HepG2 (cell line): ENCODE results near the gene FSCN2. TPM values are rescaled to one million over a fixed set of nuclear protein-coding genes. Genes with fewer than 3 reads are reported as not detected.

Experiments used
- THAP11 ChIP-seq: IDR thresholded peaks from 2 replicates; pipeline ENCODE4 v1.6.1; 2016; ENCODE audit warnings: missing biosample characterization, missing genetic modification reagents
- polyA plus RNA-seq, 8 experiments: library from polyadenylated mRNA; depleted of rRNA in 3 of 8; stranded (reverse) in 7 of 8; unstranded in 1 of 8; fragments of >200 nt; fragmentation: Illumina TruSeq in 4 of 8; extraction: Trizol in 4 of 8; gene quantifications; 2 replicates each; pipeline versions ENCODE4 v1.2.1 to v1.2.3, GENCODE V29; 2011 to 2016; ENCODE audit warnings: low read depth in 4 of 8, missing spikeins in 1 of 8, mixed read lengths in 1 of 8; ENCODE audit not compliant: insufficient read depth in 1 of 8
- total RNA-seq, 5 experiments: library from RNA; depleted of rRNA; stranded (reverse); fragments of >200 nt; fragmentation: Illumina TruSeq; extraction: Trizol; gene quantifications; 2 replicates each; pipeline ENCODE4 v1.2.3, GENCODE V29; 2016; ENCODE audit warnings: low read depth in 1 of 5
- TF ChIP-seq, protein P1 (sequence below): sonication (generic); formaldehyde crosslinking; IDR thresholded peaks from 2 replicates; pipeline ENCODE4 v1.5.1; 2020; ENCODE audit warnings: mild to moderate bottlenecking, missing genetic modification reagents, moderate library complexity
- TF ChIP-seq, protein P2 (sequence below): sonication (generic); formaldehyde crosslinking; IDR thresholded peaks from 2 replicates; pipeline ENCODE4 v1.4.0; 2020; ENCODE audit warnings: missing genetic modification reagents

FSCN2 gene
- total and polyA plus RNA-seq, 2 of the 13 experiments (the other 11 are each of a cell fraction or from before 2014, with no cell fraction given) = 0.09 TPM; not detected in 1

DNA sequence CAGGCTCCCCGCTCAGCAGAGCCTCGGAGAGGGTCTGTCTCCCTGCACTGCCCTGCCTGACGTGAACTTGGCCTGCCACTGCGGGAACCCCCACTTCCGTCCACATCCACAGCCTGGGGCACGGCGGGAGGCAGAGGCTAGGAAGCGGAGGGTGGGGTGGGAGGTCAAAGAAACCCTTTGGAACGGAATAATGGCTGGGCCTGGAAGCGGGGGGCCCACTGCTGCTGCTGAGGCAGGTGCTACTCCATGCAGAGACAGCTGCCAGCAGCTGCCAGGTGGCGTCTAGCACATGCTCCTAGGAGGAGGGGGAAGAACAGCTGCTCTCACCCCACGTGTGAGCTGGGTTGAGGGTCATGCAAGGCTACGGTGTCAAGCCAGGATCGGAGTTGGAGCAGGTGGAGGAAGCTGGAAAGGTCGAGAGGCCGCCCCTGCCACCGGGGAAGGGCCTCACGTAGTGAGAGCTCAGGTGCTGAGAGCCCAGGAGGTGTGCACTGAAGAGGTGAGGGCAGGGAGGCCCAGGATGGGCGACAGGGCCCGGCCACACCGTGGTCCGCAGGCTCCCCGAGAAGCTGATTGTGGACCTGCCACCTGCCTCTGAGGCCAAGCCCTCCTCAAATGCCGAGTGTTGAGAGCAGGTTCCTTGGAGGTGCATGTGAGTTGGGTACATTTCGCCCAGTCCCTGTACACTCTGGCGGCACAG lies 9.8 kb downstream of the FSCN2 start (continued):
- TF ChIP-seq, protein P1, sequence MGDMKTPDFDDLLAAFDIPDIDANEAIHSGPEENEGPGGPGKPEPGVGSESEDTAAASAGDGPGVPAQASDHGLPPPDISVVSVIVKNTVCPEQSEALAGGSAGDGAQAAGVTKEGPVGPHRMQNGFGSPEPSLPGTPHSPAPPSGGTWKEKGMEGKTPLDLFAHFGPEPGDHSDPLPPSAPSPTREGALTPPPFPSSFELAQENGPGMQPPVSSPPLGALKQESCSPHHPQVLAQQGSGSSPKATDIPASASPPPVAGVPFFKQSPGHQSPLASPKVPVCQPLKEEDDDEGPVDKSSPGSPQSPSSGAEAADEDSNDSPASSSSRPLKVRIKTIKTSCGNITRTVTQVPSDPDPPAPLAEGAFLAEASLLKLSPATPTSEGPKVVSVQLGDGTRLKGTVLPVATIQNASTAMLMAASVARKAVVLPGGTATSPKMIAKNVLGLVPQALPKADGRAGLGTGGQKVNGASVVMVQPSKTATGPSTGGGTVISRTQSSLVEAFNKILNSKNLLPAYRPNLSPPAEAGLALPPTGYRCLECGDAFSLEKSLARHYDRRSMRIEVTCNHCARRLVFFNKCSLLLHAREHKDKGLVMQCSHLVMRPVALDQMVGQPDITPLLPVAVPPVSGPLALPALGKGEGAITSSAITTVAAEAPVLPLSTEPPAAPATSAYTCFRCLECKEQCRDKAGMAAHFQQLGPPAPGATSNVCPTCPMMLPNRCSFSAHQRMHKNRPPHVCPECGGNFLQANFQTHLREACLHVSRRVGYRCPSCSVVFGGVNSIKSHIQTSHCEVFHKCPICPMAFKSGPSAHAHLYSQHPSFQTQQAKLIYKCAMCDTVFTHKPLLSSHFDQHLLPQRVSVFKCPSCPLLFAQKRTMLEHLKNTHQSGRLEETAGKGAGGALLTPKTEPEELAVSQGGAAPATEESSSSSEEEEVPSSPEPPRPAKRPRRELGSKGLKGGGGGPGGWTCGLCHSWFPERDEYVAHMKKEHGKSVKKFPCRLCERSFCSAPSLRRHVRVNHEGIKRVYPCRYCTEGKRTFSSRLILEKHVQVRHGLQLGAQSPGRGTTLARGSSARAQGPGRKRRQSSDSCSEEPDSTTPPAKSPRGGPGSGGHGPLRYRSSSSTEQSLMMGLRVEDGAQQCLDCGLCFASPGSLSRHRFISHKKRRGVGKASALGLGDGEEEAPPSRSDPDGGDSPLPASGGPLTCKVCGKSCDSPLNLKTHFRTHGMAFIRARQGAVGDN (CRISPR knock-in tag) = peak; percentile 36; the same call in 1 of the 2 replicates
- TF ChIP-seq, protein P2, sequence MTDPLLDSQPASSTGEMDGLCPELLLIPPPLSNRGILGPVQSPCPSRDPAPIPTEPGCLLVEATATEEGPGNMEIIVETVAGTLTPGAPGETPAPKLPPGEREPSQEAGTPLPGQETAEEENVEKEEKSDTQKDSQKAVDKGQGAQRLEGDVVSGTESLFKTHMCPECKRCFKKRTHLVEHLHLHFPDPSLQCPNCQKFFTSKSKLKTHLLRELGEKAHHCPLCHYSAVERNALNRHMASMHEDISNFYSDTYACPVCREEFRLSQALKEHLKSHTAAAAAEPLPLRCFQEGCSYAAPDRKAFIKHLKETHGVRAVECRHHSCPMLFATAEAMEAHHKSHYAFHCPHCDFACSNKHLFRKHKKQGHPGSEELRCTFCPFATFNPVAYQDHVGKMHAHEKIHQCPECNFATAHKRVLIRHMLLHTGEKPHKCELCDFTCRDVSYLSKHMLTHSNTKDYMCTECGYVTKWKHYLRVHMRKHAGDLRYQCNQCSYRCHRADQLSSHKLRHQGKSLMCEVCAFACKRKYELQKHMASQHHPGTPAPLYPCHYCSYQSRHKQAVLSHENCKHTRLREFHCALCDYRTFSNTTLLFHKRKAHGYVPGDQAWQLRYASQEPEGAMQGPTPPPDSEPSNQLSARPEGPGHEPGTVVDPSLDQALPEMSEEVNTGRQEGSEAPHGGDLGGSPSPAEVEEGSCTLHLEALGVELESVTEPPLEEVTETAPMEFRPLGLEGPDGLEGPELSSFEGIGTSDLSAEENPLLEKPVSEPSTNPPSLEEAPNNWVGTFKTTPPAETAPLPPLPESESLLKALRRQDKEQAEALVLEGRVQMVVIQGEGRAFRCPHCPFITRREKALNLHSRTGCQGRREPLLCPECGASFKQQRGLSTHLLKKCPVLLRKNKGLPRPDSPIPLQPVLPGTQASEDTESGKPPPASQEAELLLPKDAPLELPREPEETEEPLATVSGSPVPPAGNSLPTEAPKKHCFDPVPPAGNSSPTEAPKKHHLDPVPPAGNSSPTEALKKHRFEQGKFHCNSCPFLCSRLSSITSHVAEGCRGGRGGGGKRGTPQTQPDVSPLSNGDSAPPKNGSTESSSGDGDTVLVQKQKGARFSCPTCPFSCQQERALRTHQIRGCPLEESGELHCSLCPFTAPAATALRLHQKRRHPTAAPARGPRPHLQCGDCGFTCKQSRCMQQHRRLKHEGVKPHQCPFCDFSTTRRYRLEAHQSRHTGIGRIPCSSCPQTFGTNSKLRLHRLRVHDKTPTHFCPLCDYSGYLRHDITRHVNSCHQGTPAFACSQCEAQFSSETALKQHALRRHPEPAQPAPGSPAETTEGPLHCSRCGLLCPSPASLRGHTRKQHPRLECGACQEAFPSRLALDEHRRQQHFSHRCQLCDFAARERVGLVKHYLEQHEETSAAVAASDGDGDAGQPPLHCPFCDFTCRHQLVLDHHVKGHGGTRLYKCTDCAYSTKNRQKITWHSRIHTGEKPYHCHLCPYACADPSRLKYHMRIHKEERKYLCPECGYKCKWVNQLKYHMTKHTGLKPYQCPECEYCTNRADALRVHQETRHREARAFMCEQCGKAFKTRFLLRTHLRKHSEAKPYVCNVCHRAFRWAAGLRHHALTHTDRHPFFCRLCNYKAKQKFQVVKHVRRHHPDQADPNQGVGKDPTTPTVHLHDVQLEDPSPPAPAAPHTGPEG (CRISPR knock-in tag) = no peak
- TF ChIP-seq THAP11 (CRISPR knock-in tag) = no peak
